Astrocyte of the cerebellum (primary cell): ENCODE results near the gene SLC6A7.

Experiments
- DNase-seq: peaks from one replicate; pipeline ENCODE4 v3.0.0-alpha.2; 2011; ENCODE audit warnings: low read depth
- H3K4me3 ChIP-seq: 2 replicates; pipeline ENCODE4 v1.5.1; 2011; ENCODE audit warnings: mild to moderate bottlenecking, low read depth, low read length, moderate library complexity
- in situ Hi-C: cut with HindIII; loops from 2 replicates; pipeline ENCODE4 v1.10.0; 2017; ENCODE audit warnings: low sequenced_read_pairs
- TF ChIP-seq, protein P1 (sequence below): IDR thresholded peaks from 2 replicates; pipeline ENCODE4 v1.5.1; 2012; ENCODE audit warnings: low read length, low read depth, moderate library complexity, mild to moderate bottlenecking; ENCODE audit errors: missing control alignments

Gene SLC6A7

DNA sequence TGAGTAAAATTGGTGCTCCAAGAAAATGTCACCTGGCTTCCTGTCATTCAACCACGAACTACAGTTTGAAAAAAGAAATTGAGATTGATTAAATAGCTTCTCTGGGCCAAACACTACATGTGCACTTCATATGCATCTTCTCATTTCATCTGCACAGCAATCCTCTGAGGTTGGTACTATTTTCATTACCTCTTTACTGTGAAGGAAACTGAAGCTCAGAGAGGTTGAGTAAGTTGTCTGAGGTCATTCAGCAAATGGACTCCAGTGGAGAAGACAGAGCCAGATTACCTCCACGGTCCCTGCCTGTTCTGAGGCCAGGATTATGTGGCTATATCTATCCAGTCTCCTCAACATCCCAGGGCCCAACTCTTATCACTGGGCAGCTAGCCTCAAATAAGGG lies 46.5 kb downstream of the SLC6A7 start:
- TF ChIP-seq, protein P1, sequence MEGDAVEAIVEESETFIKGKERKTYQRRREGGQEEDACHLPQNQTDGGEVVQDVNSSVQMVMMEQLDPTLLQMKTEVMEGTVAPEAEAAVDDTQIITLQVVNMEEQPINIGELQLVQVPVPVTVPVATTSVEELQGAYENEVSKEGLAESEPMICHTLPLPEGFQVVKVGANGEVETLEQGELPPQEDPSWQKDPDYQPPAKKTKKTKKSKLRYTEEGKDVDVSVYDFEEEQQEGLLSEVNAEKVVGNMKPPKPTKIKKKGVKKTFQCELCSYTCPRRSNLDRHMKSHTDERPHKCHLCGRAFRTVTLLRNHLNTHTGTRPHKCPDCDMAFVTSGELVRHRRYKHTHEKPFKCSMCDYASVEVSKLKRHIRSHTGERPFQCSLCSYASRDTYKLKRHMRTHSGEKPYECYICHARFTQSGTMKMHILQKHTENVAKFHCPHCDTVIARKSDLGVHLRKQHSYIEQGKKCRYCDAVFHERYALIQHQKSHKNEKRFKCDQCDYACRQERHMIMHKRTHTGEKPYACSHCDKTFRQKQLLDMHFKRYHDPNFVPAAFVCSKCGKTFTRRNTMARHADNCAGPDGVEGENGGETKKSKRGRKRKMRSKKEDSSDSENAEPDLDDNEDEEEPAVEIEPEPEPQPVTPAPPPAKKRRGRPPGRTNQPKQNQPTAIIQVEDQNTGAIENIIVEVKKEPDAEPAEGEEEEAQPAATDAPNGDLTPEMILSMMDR = no peak
- H3K4me3 ChIP-seq = no peak overlapping the region
- DNase-seq = no peak
- in situ Hi-C loops = no loop called here

DNA sequence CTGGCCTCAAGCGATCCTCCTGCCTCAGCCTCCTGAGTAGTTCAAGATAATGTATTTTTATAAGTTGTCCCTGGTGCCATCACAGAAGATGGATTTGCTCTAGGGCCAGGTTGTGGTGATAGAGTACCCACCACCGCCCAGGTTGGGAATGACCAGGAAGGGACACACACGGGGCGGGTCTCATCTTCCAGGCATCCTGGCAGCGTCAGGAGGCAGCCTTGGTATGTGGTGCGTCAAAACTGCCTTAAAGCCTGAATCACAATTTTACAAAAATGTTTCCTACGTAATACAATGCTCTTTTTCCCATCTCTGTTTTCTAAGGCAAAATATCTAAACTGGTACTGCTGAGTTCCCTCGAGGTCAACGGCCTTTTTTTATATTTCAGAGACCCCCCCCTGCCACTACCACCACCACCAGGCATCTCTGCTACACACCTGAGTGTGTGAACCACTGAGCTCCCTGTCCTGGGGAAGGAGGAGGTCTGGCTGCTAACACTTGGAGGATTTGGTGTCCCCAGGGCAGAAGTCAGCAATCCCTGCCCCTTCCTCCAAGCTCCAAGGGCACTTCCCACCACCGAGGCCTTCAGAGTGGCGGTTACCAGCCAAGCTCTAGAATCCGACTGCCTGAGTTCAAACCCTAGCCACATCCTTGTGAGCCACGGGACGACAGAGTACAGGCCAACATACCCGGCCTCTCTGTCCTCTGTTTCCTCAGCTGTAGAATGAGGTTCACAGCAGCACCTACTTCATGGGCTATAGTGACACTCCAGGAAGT lies 47.3 kb downstream of the SLC6A7 start:
- DNase-seq = no peak
- no peak overlapping the region for H3K4me3 ChIP-seq
- TF ChIP-seq, protein P1 = no peak
- in situ Hi-C loops = no loop called here

DNA sequence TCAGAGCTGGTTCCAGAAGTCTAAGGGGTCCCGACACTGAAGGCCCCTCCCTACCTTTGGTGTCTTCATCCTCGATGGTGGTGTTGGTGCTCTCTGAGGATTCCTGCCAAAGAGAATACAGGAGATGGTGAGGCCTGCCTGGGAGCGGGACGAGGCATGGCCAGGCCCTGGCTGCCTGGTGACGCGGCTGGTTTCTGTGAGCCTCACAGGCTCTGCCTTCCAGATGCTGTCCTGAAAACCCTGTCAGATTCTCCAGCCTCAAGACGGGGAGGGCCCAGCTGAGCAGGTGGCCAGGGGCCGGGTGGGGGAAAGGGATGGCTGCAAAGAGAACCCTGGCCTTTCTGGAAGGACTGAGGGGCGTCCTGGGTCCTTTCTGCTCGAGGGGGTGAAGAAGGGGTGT lies 48.8 kb downstream of the SLC6A7 start:
- H3K4me3 ChIP-seq = no peak overlapping the region
- TF ChIP-seq, protein P1 = no peak
- no peak for DNase-seq
- in situ Hi-C loops = no loop called here

DNA sequence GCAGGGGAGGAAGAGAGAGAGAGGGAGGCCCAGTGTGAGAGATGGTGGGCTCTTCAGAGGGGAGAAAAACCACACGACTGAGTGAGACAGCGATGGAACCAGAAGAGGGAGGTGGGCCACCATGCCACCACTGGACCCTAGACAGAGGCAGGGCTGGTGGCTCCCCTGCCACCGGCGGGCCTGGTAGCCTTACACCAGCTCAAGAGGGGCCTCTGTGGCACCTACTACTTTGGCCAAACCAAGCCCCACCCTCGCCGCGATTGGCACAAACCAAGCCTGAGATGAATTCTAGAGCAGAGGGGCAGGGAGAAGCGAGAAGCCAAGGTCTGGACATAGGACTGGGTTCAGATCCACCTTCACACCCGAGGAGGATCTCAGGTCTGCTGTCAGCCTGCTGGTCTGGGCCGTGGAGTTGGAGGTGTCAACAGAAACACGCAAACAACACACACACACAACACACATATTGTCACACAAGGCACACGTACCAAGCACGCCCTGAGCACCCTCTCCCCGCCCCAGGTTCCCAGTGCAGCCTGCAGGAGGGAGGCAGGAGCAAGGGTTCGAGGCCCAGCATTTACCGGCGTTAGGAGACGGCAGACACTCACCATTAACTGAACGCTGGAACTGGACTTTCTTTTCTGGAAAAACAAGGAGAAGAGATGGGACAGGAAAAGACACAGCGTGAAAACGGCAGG lies 49.4 kb downstream of the SLC6A7 start:
- TF ChIP-seq, protein P1 = no peak
- H3K4me3 ChIP-seq = no peak overlapping the region
- in situ Hi-C loops = no loop called here

DNA sequence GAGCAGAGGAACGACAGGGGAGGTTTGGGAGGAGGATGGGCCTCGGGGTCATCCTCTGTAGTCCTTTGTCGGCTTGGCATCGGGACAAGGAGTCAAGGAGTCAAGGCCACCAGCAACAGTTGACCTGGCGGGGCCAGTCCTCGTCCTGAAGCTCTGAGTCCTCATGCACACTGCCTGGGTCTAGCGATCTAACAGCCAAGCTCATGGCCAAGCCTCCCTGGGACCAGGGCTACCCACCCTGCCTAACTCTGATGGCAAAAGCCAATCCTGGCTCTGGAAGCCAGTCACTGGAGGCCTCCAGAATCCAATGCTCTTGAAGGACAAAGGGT lies 49.9 kb downstream of the SLC6A7 start:
- no peak overlapping the region for H3K4me3 ChIP-seq
- no peak for DNase-seq
- TF ChIP-seq, protein P1 = no peak
- in situ Hi-C loops = no loop called here

More for the DNA sequence above, 49.4 kb downstream of the SLC6A7 start:
- no peak for DNase-seq

DNA sequence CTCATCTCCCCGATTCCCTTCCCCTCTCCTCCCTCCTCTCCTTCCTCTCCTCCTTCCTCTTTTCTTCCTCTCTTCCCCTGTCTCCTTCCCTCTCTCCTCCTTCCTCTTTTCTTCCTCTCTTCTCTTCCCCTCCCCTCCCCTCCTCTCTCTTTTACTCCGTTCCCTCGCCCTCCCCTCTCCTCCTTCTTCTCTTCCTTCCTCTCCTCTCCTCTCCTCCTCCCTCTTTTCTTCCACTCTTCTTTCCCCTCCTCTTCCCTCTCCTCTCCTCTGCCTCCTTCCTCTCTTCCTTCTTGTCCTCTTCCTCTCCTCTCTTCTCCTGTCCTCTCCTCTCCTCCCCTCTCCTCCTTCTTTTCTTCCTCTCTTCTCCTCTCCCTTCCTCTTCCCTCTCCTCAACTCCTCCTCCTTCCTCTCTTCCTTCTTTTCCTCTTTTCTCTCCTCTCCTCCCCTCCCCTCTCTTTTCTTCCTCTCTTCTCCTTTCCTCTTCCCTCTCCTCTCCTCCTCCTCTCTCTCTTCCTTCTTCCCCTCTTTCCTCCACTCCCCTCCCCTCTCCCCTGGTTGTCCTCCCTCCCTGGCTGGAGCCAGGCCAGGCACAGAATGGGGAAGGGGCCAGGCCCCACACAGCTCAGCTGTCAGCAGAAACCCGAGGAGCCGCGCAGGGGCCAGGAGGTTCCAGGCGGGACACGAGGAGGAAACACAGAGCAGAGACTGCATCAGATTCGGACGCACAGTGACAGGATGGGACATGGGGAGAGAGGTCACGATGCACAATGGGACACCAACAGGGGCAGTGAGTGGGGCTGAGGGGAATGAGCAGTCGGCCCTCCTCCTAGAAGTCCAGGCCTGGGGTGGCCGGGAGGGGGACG lies 51.7 kb downstream of the SLC6A7 start:
- TF ChIP-seq, protein P1 = no peak
- in situ Hi-C loops = no loop called here
- DNase-seq = no peak
- H3K4me3 ChIP-seq = no peak overlapping the region
